Measurements from ENCODE around the gene ZBTB12. TPM values are rescaled to one million over a fixed set of nuclear protein-coding genes. Genes with fewer than 3 reads are reported as not detected.

ZBTB12 gene
- total and polyA plus RNA-seq, 2 of the 13 experiments (the other 11 are each of a cell fraction or from before 2014, with no cell fraction given), result 4.8 to 6.0 TPM

- TF ChIP-seq HOXA9 (CRISPR knock-in tag; IDR thresholded peaks at IDR 0.05; ENCODE audit: borderline replicate concordance) (0 out of 2 replicates have a peak, but pooled peaks have one; percentile 41), ZC3H13 (CRISPR knock-in tag; IDR thresholded peaks at IDR 0.05) (0 out of 2 replicates have a peak, but pooled peaks have one; percentile 36), YEATS4 (CRISPR knock-in tag; IDR thresholded peaks at IDR 0.05; ENCODE audit: borderline replicate concordance) (0 out of 2 replicates have a peak, but pooled peaks have one; percentile 42), FOSL2 (CRISPR knock-in tag; IDR thresholded peaks at IDR 0.05) (peak; percentile 10; the same call in 1 of the 2 replicates), ARNTL (CRISPR knock-in tag; IDR thresholded peaks at IDR 0.05) (0 out of 2 replicates have a peak, but pooled peaks have one; percentile 29), SIN3A (IDR thresholded peaks at IDR 0.05; ENCODE audit: borderline replicate concordance, low read depth, low read length) (0 out of 2 replicates have a peak, but pooled peaks have one; percentile 4), ZNF768 (CRISPR knock-in tag; IDR thresholded peaks at IDR 0.05) (peak; percentile 21; the same call in 1 of the 2 replicates), PCBP1 (IDR thresholded peaks at IDR 0.05; ENCODE audit: borderline replicate concordance, low read depth, low read length) (no peak), SP2 (CRISPR knock-in tag; IDR thresholded peaks at IDR 0.05) (no peak), ZNF281 (CRISPR knock-in tag; IDR thresholded peaks at IDR 0.05; ENCODE audit: borderline replicate concordance) (peak; percentile 67; the same call in 1 of the 2 replicates), ZFP91 (CRISPR knock-in tag; IDR thresholded peaks at IDR 0.05; ENCODE audit: borderline replicate concordance) (0 out of 2 replicates have a peak, but pooled peaks have one; percentile 38), NCOR1 (IDR thresholded peaks at IDR 0.05; ENCODE audit: borderline replicate concordance, low read length) (0 out of 2 replicates have a peak, but pooled peaks have one; percentile 14), ZNF782 (CRISPR knock-in tag; IDR thresholded peaks at IDR 0.05; ENCODE audit: borderline replicate concordance) (peak; percentile 32; the same call in 1 of the 2 replicates), MIXL1 (CRISPR knock-in tag; IDR thresholded peaks at IDR 0.05) (no peak), ZNF740 (CRISPR knock-in tag; IDR thresholded peaks at IDR 0.05) (peak; percentile 87), AHR (CRISPR knock-in tag; IDR thresholded peaks at IDR 0.05) (no peak), KDM2A (CRISPR knock-in tag; IDR thresholded peaks at IDR 0.05; ENCODE audit: borderline replicate concordance, low read depth) (peak; percentile 61), ZNF614 (CRISPR knock-in tag; IDR thresholded peaks at IDR 0.05; ENCODE audit: borderline replicate concordance) (no peak), E2F5 (CRISPR knock-in tag; conservative IDR thresholded peaks at IDR 0.05) (0 out of 2 replicates have a peak, but pooled peaks have one; percentile 9), ZNF629 (CRISPR knock-in tag; conservative IDR thresholded peaks at IDR 0.05) (0 out of 2 replicates have a peak, but pooled peaks have one; percentile 3), RBFOX2 (IDR thresholded peaks at IDR 0.05; ENCODE audit: low read depth, low read length) (peak; percentile 39)
Observed at GRCh38 chr6:31901415-31901952, 402 bp downstream of the ZBTB12 start (continued).

Data from HepG2 (cell line).